ENCODE results near the gene CREBRF. TPM values are rescaled to one million over a fixed set of nuclear protein-coding genes. Genes with fewer than 3 reads are reported as not detected.

CREBRF gene
- total and polyA plus RNA-seq, 9 of the 15 experiments (the other 6 are each of a cell fraction or from before 2014, with no cell fraction given), result 1.1 to 4.9 (median 2.9) TPM

- TF ChIP-seq NKRF (IDR thresholded peaks at IDR 0.05; ENCODE audit: borderline replicate concordance) (peak; percentile 92), CCNT2 (IDR thresholded peaks at IDR 0.05; ENCODE audit: borderline replicate concordance, extremely low read depth, insufficient read length, low read depth, low read length) (peak; percentile 91), SP1 (CRISPR knock-in tag; IDR thresholded peaks at IDR 0.05) (peak; percentile 86), FOS (IDR thresholded peaks at IDR 0.05; ENCODE audit: extremely low read depth, insufficient read length) (peak; percentile 66), THAP12 (CRISPR knock-in tag; IDR thresholded peaks at IDR 0.05) (no peak), CBFA2T3 (IDR thresholded peaks at IDR 0.05) (0 out of 2 replicates have a peak, but pooled peaks have one; percentile 11), NCOR1 (IDR thresholded peaks at IDR 0.05) (no peak), BCL6 (CRISPR knock-in tag; IDR thresholded peaks at IDR 0.05) (no peak), MLX (CRISPR knock-in tag; conservative IDR thresholded peaks at IDR 0.05) (no peak), FOXA1 (IDR thresholded peaks at IDR 0.05; ENCODE audit: borderline replicate concordance) (no peak), BMI1 (IDR thresholded peaks at IDR 0.05; ENCODE audit: low read length) (no peak), MTA1 (IDR thresholded peaks at IDR 0.05; ENCODE audit: borderline replicate concordance) (no peak; the same call in 1 of the 2 replicates), NR0B1 (IDR thresholded peaks at IDR 0.05; ENCODE audit: partially characterized antibody) (no peak), C11orf30 (IDR thresholded peaks at IDR 0.05; ENCODE audit: low read depth) (peak; percentile 37; the same call in 1 of the 2 replicates), MBD2 (IDR thresholded peaks at IDR 0.05; ENCODE audit: borderline replicate concordance, low read depth) (peak; percentile 82; the same call in 1 of the 2 replicates), ETS2 (tag; IDR thresholded peaks at IDR 0.05; ENCODE audit: borderline replicate concordance, poor library complexity, severe bottlenecking) (no peak), TBL1XR1 (IDR thresholded peaks at IDR 0.05; ENCODE audit: low read length in 2 of 2) (peak in 1 of 2 experiments; percentile 35; a peak in 1 of 4 replicates), TFE3 (CRISPR knock-in tag; IDR thresholded peaks at IDR 0.05) (peak; percentile 94), KLF1 (tag; IDR thresholded peaks at IDR 0.05) (peak; percentile 47; the same call in 1 of the 2 replicates)
Observed at GRCh38 chr5:173055983-173056782, at the start of gene CREBRF (continued).
